DMS79 (cell line): ENCODE measurements around the gene NF1.
"Not testable (repeated sequence)": the region's sequence is repeated elsewhere in the genome, so short reads cannot be mapped to it uniquely, and the experiment has no call there.

Experiments used
- DNase-seq: peaks from one replicate; lab custom pipeline; 2025; lab: John Stamatoyannopoulos, UW

Gene NF1

GRCh38 chr17:31132977-31133376, 38.2 kb downstream of the NF1 start:
- DNase-seq, result no peak

- no peak for DNase-seq
Observed at GRCh38 chr17:31134576-31134975, 39.8 kb downstream of the NF1 start.

- DNase-seq, result no peak
Observed at GRCh38 chr17:31136319-31136718, 41.5 kb downstream of the NF1 start.

- DNase-seq, result no peak
Observed at GRCh38 chr17:31140111-31140510, 45.3 kb downstream of the NF1 start.

GRCh38 chr17:31144428-31144827, 49.7 kb downstream of the NF1 start:
- no peak for DNase-seq

- no peak for DNase-seq
Observed at GRCh38 chr17:31144836-31145235, 50.1 kb downstream of the NF1 start.

- no peak for DNase-seq
Observed at GRCh38 chr17:31147507-31148202, 52.9 kb downstream of the NF1 start.

- no peak for DNase-seq
Observed at GRCh38 chr17:31148205-31148604, 53.4 kb downstream of the NF1 start.

- DNase-seq, result no peak
Observed at GRCh38 chr17:31152271-31152670, 57.5 kb downstream of the NF1 start.

- DNase-seq, result no peak
Observed at GRCh38 chr17:31155208-31155810, 60.5 kb downstream of the NF1 start.

- no peak for DNase-seq
Observed at GRCh38 chr17:31156326-31156725, 61.5 kb downstream of the NF1 start.

- not testable (repeated sequence) for DNase-seq
Observed at GRCh38 chr17:31156864-31157263, 62.1 kb downstream of the NF1 start.

- DNase-seq, result no peak
Observed at GRCh38 chr17:31158746-31159377, 64.1 kb downstream of the NF1 start.

- no peak for DNase-seq
Observed at GRCh38 chr17:31163091-31163781, 68.5 kb downstream of the NF1 start.

GRCh38 chr17:31167111-31167510, 72.3 kb downstream of the NF1 start:
- DNase-seq, result no peak

GRCh38 chr17:31171701-31172100, 76.9 kb downstream of the NF1 start:
- no peak for DNase-seq

- DNase-seq, result no peak
Observed at GRCh38 chr17:31172388-31172787, 77.6 kb downstream of the NF1 start.

- no peak for DNase-seq
Observed at GRCh38 chr17:31174215-31174614, 79.4 kb downstream of the NF1 start.

GRCh38 chr17:31175237-31175636, 80.5 kb downstream of the NF1 start:
- DNase-seq, result no peak

GRCh38 chr17:31176143-31176542, 81.4 kb downstream of the NF1 start:
- not testable (repeated sequence) for DNase-seq

GRCh38 chr17:31178951-31179350, 84.2 kb downstream of the NF1 start:
- DNase-seq, result not testable (repeated sequence)

- no peak for DNase-seq
Observed at GRCh38 chr17:31195305-31195704, 100.5 kb downstream of the NF1 start.

- DNase-seq, result no peak
Observed at GRCh38 chr17:31198026-31198425, 103.2 kb downstream of the NF1 start.
